HG03103 (cell line): ENCODE measurements around the gene HDHD3.
"Not testable (repeated sequence)": the region's sequence is repeated elsewhere in the genome, so short reads cannot be mapped to it uniquely, and the experiment has no call there.

Experiments
- ATAC-seq: cut with Tn5 transposase; IDR thresholded peaks from one replicate; pipeline ENCODE4 v1.9.1; 2021; ENCODE audit warnings: low read depth; ENCODE audit not compliant: unreplicated experiment

Gene HDHD3, protein sequence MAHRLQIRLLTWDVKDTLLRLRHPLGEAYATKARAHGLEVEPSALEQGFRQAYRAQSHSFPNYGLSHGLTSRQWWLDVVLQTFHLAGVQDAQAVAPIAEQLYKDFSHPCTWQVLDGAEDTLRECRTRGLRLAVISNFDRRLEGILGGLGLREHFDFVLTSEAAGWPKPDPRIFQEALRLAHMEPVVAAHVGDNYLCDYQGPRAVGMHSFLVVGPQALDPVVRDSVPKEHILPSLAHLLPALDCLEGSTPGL

GRCh38 chr9:113376634-113377567 lies at the start of gene HDHD3:
Gene HDHD3, minus strand, starts transcription at chr9:113376986. Its CDS starts 2,632 bp downstream, at chr9:113374354.
- ATAC-seq: peak; percentile 53

DNA sequence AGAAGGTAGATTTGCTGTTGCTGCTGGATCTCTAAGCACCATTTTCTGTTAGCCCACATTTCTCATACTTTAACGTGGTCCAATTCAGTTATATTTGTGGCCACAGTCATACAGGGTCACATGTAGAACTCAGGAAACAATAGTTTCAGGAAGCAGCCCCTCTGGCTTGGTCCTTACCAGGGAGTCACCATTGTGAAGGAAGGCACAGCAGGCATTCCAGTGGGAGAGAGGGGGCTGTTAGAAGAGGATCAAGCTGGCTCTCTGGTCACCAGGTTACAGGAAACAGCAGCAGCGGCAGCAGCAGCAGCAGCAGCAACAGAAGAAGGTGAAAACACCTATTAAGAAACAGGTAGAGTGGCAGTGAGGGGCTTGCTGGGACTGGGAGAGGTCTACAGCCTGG lies 48.3 kb upstream of the HDHD3 start:
- ATAC-seq: no peak

DNA sequence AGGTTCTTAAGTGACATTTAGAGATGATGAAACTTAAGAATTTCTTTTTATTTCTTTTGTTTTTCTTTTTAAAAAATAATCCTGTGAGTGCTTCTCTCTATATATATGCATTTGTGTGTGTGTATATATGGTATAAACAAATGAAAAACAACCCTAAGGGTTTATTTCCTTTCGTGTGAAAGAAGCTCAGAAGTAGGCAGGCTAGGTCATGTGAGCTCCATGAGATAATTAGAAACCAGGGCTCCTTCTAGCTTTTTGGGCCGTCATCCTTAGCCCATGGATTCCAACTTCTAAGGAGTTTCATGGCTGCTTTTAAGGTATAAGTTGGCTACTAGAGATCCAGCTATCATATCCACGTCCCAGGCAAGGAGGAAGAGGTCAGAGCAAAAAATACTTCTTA lies 44.9 kb upstream of the HDHD3 start:
- ATAC-seq: no peak

GRCh38 chr9:113417370-113417769 lies 40.6 kb upstream of the HDHD3 start:
- no peak for ATAC-seq

DNA sequence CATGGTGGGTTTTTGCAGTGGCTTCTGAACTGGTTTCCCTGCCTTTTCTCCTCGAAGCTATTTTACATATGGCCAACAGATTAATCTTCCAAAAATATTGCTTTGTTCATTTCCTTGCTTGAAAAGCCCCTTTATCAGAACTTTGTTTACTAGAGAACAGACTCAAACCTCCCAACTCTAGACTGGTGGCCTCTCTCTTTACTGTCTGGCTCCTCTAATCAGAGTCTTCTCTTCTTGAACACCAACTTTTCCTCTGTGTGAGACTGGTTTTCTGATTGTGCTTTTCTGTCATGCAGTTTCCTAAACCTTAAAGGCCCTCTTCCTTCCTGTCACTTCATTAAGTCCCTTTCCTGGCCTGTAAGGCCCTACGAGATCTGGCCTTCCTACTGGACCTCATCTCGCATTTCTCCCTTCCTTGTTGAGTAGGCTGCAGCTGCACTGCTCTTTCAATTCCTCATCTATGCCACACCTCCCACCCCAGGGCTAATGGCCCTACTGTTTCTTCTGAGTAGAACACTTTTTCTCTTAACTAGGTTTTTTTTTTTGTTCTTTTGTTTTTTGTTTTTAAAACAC lies 39.4 kb upstream of the HDHD3 start:
- ATAC-seq: peak; percentile 97

- peak; percentile 87 for ATAC-seq
Measured at GRCh38 chr9:113410207-113410864, 33.5 kb upstream of the HDHD3 start, which contains the start of the genes C9orf43 and POLE3. Gene C9orf43, plus strand, starts transcription at chr9:113410747. Its CDS starts 2,747 bp downstream, at chr9:113413494. Gene POLE3, minus strand, starts transcription at chr9:113410675. Its CDS starts 382 bp downstream, at chr9:113410293.

- ATAC-seq: no peak
Measured at GRCh38 chr9:113409883-113410206, 33.1 kb upstream of the HDHD3 start.

GRCh38 chr9:113409481-113409880 lies 32.7 kb upstream of the HDHD3 start:
- no peak for ATAC-seq

DNA sequence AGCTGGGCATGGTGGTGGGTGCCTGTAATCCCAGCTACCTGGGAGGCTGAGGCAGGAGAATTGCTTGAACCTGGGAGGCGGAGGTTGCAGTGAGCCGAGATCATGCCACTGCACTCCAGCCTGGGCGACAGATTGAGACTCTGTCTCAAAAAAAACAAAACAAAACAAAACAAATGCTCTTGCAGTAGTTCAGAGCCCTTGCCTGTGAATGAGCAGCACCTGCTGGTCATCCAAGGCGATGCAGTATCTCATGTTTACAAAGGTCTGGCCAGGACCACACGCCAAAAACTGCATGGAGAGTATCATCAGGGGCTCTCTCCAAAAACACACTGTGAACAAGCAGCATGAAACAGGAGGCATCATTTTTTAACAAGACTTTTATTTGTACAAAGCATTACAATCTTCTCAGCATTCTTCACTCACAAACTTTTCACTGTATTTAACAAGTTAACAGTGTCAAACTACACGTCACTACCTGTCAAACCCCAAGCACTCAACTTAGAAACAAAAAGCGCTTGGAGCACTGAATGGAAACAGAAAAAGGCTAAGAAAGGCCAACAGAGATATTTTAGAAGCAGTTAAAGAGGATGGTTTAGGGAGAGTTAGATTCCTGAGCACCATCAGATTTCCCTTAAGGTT lies 30.2 kb upstream of the HDHD3 start:
- ATAC-seq: not testable (repeated sequence)

- ATAC-seq: not testable (repeated sequence)
Measured at GRCh38 chr9:113406353-113406752, 29.6 kb upstream of the HDHD3 start.

GRCh38 chr9:113403646-113404045 lies 26.9 kb upstream of the HDHD3 start:
- ATAC-seq: no peak

DNA sequence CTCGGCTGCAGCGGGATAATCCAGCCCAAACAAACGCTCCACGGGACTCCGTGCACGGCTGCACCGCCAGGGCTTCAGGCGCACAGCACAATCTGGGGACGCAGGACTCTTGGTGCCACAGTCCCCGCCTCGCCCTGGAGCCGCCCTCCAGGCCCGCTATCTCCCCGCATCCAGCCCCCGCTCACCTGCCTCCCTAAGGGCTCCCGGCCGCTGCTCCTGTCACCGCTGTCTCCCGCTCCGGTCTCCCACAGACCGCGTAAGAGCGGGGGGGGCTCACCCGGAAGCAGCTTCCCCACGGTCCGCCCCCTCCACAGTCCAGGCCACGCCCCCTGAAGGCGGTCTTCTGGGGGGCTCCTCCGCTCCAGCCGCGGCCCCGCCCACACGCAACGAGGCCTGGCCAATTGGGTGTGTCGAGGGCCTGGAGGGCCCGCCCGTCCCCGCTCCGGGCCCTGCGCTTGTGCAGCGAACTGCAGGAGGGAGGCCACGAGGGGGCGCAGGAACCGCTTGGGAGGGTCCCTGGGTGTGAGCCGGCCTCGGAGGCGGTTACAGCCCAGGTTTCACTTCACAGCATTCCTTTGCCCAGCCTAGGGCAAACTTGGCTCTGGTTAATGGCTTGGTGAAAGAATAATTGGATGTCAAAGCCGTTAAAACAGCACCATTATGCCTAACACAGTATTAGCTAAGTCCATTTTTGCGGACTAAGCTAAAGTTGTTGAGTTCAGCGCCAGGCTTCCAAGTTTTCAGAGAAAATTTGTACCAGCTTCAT lies 24.4 kb upstream of the HDHD3 start, which contains the start of gene ALAD:
Gene ALAD (minus strand): TSS at position 258 of the 766 bp plus-strand sequence. CDS start 7,725 bp downstream, outside the sequence.
- ATAC-seq: peak; percentile 98

DNA sequence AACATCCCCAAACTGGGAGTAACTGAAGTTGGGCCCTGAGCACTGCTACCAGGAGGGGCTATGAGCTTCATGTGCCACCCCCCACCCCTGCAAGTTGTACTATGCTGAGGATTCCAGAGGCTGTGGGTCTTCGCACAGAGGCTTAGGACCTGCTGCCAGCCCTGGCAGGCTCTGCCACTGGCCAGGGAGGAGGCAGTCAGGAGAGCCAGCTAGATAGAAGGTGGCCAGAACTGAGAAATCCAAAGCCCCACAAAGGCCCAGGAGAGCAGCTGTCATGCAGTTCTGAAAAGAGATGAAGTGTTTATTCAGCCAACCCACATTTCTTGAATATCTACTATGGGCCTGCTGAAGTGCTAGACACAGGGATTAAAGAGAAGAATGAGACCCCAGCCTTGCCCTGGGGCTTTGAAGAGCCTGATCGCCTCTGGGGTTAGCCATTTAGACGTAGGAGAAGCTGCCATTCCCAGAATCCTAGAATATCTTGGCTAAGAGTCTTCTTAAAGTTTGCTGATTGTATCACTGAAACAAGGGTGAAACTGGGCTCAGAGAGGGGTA lies 22.9 kb upstream of the HDHD3 start:
- no peak for ATAC-seq

GRCh38 chr9:113398796-113399195 lies 22.0 kb upstream of the HDHD3 start:
- no peak for ATAC-seq

- ATAC-seq: no peak
Measured at GRCh38 chr9:113397203-113397631, 20.4 kb upstream of the HDHD3 start.

GRCh38 chr9:113395000-113395861 lies 18.4 kb upstream of the HDHD3 start:
- no peak for ATAC-seq

- ATAC-seq: no peak
Measured at GRCh38 chr9:113393281-113393680, 16.5 kb upstream of the HDHD3 start.

GRCh38 chr9:113391917-113392316 lies 15.1 kb upstream of the HDHD3 start:
- ATAC-seq: no peak
